ENCODE data around the gene CLTCL1. TPM values are rescaled to one million over a fixed set of nuclear protein-coding genes. Genes with fewer than 3 reads are reported as not detected.
"Not testable (repeated sequence)": the region's sequence is repeated elsewhere in the genome, so short reads cannot be mapped to it uniquely, and the experiment has no call there.

Gene CLTCL1
- total RNA-seq, 4 donors from 2014 or later, result 4.8 to 8.9 (median 6.0) TPM

DNA sequence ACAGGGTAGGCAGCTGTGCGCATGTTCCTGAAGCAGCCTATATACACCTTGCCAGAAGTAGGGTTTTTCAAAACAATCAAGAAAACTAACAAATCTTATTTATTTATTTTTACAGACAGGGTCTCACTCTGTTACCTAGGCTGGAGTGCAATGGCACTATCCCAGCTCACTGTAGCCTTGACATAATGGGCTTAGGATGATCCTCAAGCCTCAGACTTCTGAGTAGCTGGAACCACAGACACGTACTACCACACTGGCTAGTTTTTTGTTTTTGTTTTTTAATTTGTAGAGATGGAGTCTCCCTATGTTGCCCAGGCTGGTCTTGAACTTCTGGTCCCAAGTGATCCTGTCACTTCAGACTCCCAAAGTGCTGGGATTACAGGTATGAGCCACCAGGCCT lies 25.7 kb downstream of the CLTCL1 start:
- 100% methylated on average over 2 of the region's 2 CpGs for WGBS
- H3K9me3 ChIP-seq, result peaks cover 0 to 16% (median 11%) of the 10 kb centered on the region in 4 donors
- H3K4me3 ChIP-seq, result no peak overlapping the region
- no peak for DNase-seq (ENCODE audit: extremely low spot score)
- intact Hi-C loops (cut with DNase I), result no loop called here
- H3K4me1 ChIP-seq, result no peaks in the 10 kb centered on the region
- no peak for TF ChIP-seq POLR2AphosphoS5 (IDR thresholded peaks at IDR 0.05)
- TF ChIP-seq EP300 (IDR thresholded peaks at IDR 0.05), result no peak
- TF ChIP-seq CTCF (IDR thresholded peaks at IDR 0.05), result no peak
- no peak for TF ChIP-seq POLR2A (IDR thresholded peaks at IDR 0.05; ENCODE audit: low read depth)
- peaks cover 0 to 3% (median 0%) of the 10 kb centered on the region in 4 donors for H3K36me3 ChIP-seq
- H3K27ac ChIP-seq (replicated peaks in 1 of 4), result no peak overlapping the region
- no peaks in the 10 kb centered on the region for H3K27me3 ChIP-seq

DNA sequence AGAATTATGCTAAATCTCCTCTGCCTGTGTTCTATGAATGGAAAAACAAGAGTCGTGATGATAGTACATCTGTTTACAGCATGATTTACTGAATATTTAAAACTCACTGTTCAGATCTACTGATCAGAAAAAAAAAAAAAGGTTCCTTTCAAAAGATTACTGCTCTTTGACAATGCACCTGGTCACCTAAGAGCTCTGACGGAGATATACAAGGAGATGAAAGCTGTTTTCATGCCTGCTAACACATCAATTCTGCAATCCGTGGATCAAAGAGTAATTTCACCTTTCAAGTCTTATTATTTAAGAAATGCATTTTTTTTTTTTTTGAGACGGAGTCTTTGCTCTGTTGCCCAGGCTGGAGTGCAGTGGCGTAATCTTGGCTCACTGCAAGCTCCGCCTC lies 30.7 kb downstream of the CLTCL1 start:
- WGBS, result 97% methylated on average over 6 of the region's 6 CpGs

GRCh38 chr22:19260194-19260593 lies 31.3 kb downstream of the CLTCL1 start:
- TF ChIP-seq POLR2A (IDR thresholded peaks at IDR 0.05; ENCODE audit: low read depth) (no peak), POLR2AphosphoS5 (IDR thresholded peaks at IDR 0.05) (no peak), CTCF (IDR thresholded peaks at IDR 0.05) (no peak), EP300 (IDR thresholded peaks at IDR 0.05) (no peak)
- no peak for DNase-seq (ENCODE audit: extremely low spot score)
- Histone ChIP-seq H3K9me3 (no peaks in the 10 kb centered on the region), H3K27me3 (no peaks in the 10 kb centered on the region), H3K27ac (replicated peaks in 1 of 4) (peak overlapping the region in 2 of 4 donors; percentile 49 to 50), H3K4me1 (peaks cover 0 to 12% (median 7%) of the 10 kb centered on the region in 4 donors), H3K36me3 (peaks cover 0 to 7% (median 2%) of the 10 kb centered on the region in 4 donors), H3K4me3 (peak overlapping the region in 3 of 4 donors; percentile 10 to 31 (median 18))
- WGBS, result 88% methylated on average over 6 of the region's 6 CpGs
- intact Hi-C loops (cut with DNase I), result no loop called here

More for the DNA sequence above, 30.7 kb downstream of the CLTCL1 start:
- Histone ChIP-seq H3K27me3 (no peaks in the 10 kb centered on the region), H3K36me3 (peaks cover 0 to 7% (median 2%) of the 10 kb centered on the region in 4 donors), H3K27ac (replicated peaks in 1 of 4) (no peak overlapping the region), H3K4me1 (peaks cover 0 to 12% (median 7%) of the 10 kb centered on the region in 4 donors), H3K4me3 (no peak overlapping the region), H3K9me3 (peaks cover 0 to 2% (median under 1%) of the 10 kb centered on the region in 4 donors)
- intact Hi-C loops (cut with DNase I), result no loop called here
- no peak for DNase-seq (ENCODE audit: extremely low spot score)
- no peak for TF ChIP-seq POLR2A (IDR thresholded peaks at IDR 0.05; ENCODE audit: low read depth)
- TF ChIP-seq CTCF (IDR thresholded peaks at IDR 0.05), result no peak
- no peak for TF ChIP-seq POLR2AphosphoS5 (IDR thresholded peaks at IDR 0.05)
- no peak for TF ChIP-seq EP300 (IDR thresholded peaks at IDR 0.05)

DNA sequence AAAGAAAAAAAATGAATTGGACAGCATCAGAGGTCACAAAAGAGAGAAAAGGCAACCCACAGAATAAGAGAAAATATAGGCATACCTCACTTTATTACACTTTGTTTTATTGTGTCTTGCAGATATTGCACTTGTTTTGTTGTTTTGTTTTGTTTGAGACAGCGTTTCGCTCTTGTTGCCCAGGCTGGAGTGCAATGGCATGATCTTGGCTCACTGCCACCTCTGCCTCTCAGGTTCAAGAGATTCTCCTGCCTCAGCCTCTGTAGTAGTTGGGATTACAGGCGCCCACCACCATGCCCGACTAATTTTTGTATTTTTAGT lies 32.6 kb downstream of the CLTCL1 start:
- H3K4me3 ChIP-seq; intact Hi-C loops (cut with DNase I); H3K36me3 ChIP-seq; H3K27me3 ChIP-seq; H3K9me3 ChIP-seq: not testable (repeated sequence)
- peaks cover 0 to 12% (median 7%) of the 10 kb centered on the region in 4 donors for H3K4me1 ChIP-seq
- WGBS, result 97% methylated on average over 4 of the region's 4 CpGs
- H3K27ac ChIP-seq (replicated peaks in 1 of 4), result peak overlapping the region in 1 of 4 donors; percentile 50
- DNase-seq (ENCODE audit: extremely low spot score), result peak; percentile 2

DNA sequence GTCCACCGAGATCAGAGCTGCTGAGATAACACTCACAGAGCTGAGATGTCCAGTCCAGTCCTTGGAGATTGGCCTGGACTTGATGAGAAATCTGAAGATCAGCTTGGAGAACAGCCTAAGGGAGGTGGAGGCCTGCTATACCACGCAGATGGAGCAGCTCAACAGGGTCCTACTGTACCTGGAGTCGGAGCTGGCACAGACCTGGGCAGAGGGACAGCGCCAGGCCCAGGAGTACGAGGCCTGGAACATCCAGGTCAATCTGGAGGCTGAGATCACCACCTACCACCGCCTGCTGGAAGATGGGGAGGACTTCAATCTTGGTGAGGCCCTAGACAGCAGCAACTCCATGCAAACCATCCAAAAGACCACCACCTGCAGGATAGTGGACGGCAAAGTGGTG lies 33.1 kb downstream of the CLTCL1 start:
- no peak overlapping the region for H3K27ac ChIP-seq (replicated peaks in 1 of 4)

GRCh38 chr22:19256362-19256761 lies 35.2 kb downstream of the CLTCL1 start:
- H3K27ac ChIP-seq (replicated peaks in 1 of 4); intact Hi-C loops (cut with DNase I); DNase-seq (ENCODE audit: extremely low spot score); H3K27me3 ChIP-seq; H3K4me3 ChIP-seq; H3K9me3 ChIP-seq: not testable (repeated sequence)
- Histone ChIP-seq H3K36me3 (peaks cover 0 to 21% (median 9%) of the 10 kb centered on the region in 4 donors), H3K4me1 (peaks cover 0 to 12% (median 7%) of the 10 kb centered on the region in 4 donors)
- 94% methylated on average over 8 of the region's 8 CpGs for WGBS

More for the DNA sequence above, 33.1 kb downstream of the CLTCL1 start:
- Histone ChIP-seq H3K36me3 (peaks cover 0 to 13% (median 2%) of the 10 kb centered on the region in 4 donors), H3K9me3 (no peaks in the 10 kb centered on the region), H3K27me3 (no peaks in the 10 kb centered on the region), H3K4me1 (peaks cover 0 to 12% (median 7%) of the 10 kb centered on the region in 4 donors), H3K4me3 (no peak overlapping the region)
- WGBS, result 98% methylated on average over 7 of the region's 7 CpGs
- TF ChIP-seq POLR2AphosphoS5 (IDR thresholded peaks at IDR 0.05) (no peak), POLR2A (IDR thresholded peaks at IDR 0.05; ENCODE audit: low read depth) (no peak), EP300 (IDR thresholded peaks at IDR 0.05) (no peak), CTCF (IDR thresholded peaks at IDR 0.05) (no peak)
- no peak for DNase-seq (ENCODE audit: extremely low spot score)
- intact Hi-C loops (cut with DNase I), result no loop called here
